GM21447 (cell line): ENCODE results near the gene VGLL4.

ENCODE experiments used
- ATAC-seq: cut with Tn5 transposase; IDR thresholded peaks from one replicate; pipeline ENCODE4 v1.9.1; 2021; ENCODE audit not compliant: unreplicated experiment

Gene VGLL4

GRCh38 chr3:11566916-11567315, 76.8 kb downstream of the VGLL4 start:
- ATAC-seq = no peak

- ATAC-seq = no peak
Observed at GRCh38 chr3:11566478-11566877, 77.2 kb downstream of the VGLL4 start.

GRCh38 chr3:11565932-11566331, 77.8 kb downstream of the VGLL4 start:
- ATAC-seq = no peak

GRCh38 chr3:11565492-11565891, 78.2 kb downstream of the VGLL4 start:
- ATAC-seq = no peak

GRCh38 chr3:11565072-11565471, 78.6 kb downstream of the VGLL4 start:
- ATAC-seq = no peak

- no peak for ATAC-seq
Observed at GRCh38 chr3:11564577-11565001, 79.1 kb downstream of the VGLL4 start.

- ATAC-seq = no peak
Observed at GRCh38 chr3:11563865-11564185, 79.9 kb downstream of the VGLL4 start.

GRCh38 chr3:11563159-11563864, 80.4 kb downstream of the VGLL4 start:
- no peak for ATAC-seq

- no peak for ATAC-seq
Observed at GRCh38 chr3:11562277-11562881, 81.3 kb downstream of the VGLL4 start.

GRCh38 chr3:11560746-11561145, 83.0 kb downstream of the VGLL4 start:
- no peak for ATAC-seq

GRCh38 chr3:11559816-11560633, 83.7 kb downstream of the VGLL4 start:
- ATAC-seq = no peak

GRCh38 chr3:11558918-11559815, 84.5 kb downstream of the VGLL4 start:
- no peak for ATAC-seq

- ATAC-seq = no peak
Observed at GRCh38 chr3:11558411-11558903, 85.3 kb downstream of the VGLL4 start.

GRCh38 chr3:11558002-11558401, 85.7 kb downstream of the VGLL4 start:
- no peak for ATAC-seq

- no peak for ATAC-seq
Observed at GRCh38 chr3:11556851-11557644, 86.7 kb downstream of the VGLL4 start.

GRCh38 chr3:11555881-11556633, 87.7 kb downstream of the VGLL4 start:
- ATAC-seq = no peak

GRCh38 chr3:11555211-11555782, 88.4 kb downstream of the VGLL4 start:
- no peak for ATAC-seq

- ATAC-seq = no peak
Observed at GRCh38 chr3:11554666-11555065, 89.0 kb downstream of the VGLL4 start.

GRCh38 chr3:11554236-11554610, 89.5 kb downstream of the VGLL4 start:
- no peak for ATAC-seq
